Cardiac fibroblast (primary cell): Measurements from ENCODE around the gene RNF14.

ENCODE experiments used
- DNase-seq, 2 donors: peaks; one replicate each; pipeline versions ENCODE4 v3.0.0 to v3.0.0-alpha.2; 2010; ENCODE audit warnings: low read depth in 2 of 2
- H3K4me3 ChIP-seq, 2 donors: replicated peaks in 1 of 2; 1 replicate in 1 of 2; 2 replicates in 1 of 2; pipeline ENCODE4 v1.5.1; 2011; ENCODE audit warnings: low read depth in 2 of 2, low read length in 2 of 2, mild to moderate bottlenecking in 2 of 2, moderate library complexity in 1 of 2
- CTCF ChIP-seq: IDR thresholded peaks from one replicate; pipeline ENCODE4 v1.5.1; 2011; ENCODE audit warnings: low read depth, mild to moderate bottlenecking, low read length, inconsistent platforms

RNF14 gene

DNA sequence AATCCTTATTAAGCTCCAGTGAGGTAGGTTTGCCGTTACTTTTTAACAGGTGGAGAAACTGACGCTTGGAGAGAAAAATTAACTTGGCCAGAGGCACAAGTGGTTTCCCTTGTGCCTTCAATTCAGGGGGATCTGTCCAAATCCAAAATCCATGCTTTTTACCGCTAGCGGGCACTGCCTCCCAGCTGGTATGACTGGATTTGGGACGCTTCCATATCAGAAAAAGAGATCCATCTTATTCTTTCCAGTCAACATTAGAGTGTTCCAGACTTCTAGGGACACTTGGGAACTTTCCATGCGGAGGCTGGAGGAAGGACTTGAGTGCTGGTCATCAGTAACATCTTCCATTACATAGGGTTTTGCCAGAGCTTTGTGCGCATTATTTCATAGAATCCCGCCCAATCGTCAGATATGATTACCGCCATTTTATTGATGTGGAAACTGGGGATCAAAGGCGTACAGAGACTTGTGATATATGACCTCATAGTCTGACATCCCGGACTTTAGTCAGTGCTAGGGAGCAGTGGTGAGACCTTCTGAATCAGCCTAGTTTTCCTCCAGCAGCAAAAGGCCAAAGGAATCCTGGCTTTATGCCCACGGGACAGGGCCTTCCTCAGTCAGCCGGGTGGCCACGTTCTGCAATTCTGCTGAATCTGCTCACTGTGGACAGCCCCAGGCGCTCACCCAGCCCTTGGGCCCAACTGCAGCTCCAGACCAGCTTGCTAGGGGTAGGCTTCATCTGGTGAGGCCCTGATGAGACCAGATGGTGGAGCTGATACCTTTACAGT, 45.0 kb downstream of the RNF14 start:
- TF ChIP-seq CTCF, result no peak
- H3K4me3 ChIP-seq, result no peak overlapping the region
- peak; percentile 55 to 90 for DNase-seq

- peak; percentile 66 to 68 for DNase-seq
- no peak overlapping the region for H3K4me3 ChIP-seq
- TF ChIP-seq CTCF, result peak; percentile 18
Observed at GRCh38 chr5:142014911-142015584, 46.1 kb downstream of the RNF14 start.

DNA sequence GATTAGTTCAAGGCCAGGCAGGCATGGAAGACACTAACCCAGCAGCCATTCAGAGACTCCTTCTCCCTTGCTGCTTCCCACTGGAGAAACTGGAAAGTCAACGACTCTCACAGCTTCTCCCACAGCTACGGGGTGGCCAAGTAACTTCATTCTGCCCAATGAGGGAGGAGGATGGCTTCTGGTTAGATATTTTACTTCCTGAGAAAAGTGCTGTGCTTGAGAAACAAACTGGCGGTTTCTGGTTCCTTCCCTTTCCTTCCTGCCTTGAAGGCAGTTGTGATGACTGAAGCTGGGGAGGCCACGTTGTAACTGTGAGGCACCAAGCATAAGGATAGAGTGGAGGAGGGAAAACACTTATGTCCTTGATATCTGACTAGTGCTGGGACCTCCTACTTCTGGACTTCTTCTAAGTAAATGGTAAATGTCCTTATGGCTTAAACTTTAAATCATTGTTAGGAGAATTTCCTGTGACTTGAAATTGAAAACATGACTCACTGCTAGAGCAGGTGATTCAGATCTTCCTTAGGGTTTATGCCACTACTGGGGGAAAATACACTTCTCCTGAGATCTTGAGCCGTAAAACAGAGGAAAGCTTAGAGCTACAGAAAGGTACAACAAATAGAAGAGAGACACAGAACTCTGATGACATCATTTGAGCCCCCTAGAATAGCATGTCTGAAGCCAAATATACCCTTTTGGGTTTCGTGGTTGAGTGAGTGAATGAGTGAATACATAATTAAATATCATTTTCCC, 47.1 kb downstream of the RNF14 start:
- H3K4me3 ChIP-seq, result no peak overlapping the region
- DNase-seq, result peak; percentile 23 to 76
- no peak for TF ChIP-seq CTCF

DNA sequence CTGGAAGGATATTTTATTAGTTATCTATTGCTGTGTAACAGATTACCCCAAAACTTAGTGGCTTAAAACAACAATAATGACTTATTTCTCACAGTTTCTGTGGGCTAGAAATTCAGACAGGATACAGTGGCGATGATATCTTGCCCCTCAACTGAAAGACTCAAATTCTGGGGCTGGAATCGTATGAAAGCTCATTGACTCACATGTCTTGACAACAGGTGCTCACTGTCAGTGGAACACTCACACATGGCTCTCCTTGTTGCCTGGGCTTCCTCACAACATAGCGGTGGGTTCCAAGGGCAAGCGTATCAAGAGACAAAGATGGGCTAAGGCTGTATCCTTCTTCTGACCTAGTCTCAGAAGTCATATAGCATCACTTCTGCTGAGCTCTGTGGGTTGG, 47.7 kb downstream of the RNF14 start:
- TF ChIP-seq CTCF, result no peak
- H3K4me3 ChIP-seq, result no peak overlapping the region
- DNase-seq, result no peak

DNA sequence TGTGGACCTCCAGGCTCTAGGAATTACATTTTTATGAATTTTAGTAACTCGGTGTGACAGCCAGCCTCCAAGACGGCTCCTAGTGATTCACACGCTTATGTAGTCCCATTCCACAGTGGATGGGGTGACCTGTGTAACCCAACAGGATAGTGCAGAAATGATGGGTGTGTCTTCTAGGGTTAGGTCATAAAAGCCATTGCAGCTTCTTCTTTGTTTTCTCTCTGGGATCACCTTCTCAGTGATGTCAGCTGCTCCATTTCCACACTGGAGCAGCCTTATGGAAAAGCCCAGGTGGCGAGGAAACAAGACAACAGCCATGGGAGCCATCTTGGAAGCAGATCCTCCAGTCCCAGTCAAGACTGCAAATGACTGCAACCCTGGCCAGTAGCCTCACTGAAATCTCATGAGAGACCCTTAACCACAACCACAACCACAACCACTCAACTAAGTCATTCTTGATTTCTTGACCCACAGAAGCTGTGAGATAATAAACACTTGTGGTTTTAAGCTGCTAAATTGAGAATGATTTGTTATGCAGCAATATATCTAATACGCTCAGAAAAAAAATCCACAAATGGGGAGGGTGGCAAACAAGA, 49.0 kb downstream of the RNF14 start:
- peak in 1 of 2 donors; percentile 33 for DNase-seq
- TF ChIP-seq CTCF, result no peak
- no peak overlapping the region for H3K4me3 ChIP-seq

DNA sequence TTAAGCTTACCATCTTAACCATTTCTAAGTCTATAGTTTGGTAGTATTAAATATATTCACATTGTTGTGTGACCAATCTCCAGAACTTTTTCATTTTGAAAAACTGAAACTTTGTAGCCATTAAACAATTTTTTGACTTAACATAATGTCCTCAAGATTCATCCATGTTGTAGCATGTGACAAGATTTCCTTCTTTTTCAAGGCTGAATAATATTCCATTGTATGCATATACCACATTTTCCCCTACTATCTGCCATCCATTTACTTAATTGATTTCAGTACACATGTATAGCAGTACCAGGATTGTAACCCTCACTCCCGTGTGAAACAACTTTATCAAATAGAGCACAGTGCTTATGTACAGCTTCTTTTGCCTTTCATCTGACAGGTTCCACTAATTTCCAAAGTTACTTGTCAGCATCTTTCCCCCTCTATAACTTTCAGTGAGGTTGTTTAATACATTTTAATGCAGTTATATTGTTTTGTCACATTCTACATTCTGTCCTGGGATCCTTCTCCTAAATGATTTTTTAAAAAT, 51.3 kb downstream of the RNF14 start:
- H3K4me3 ChIP-seq, result no peak overlapping the region
- TF ChIP-seq CTCF, result no peak
- no peak for DNase-seq
